Ovary (tissue), 9 donors: ENCODE measurements around the gene PRADC1. TPM values are rescaled to one million over a fixed set of nuclear protein-coding genes. Genes with fewer than 3 reads are reported as not detected.

Experiments
- DNase-seq, 5 donors: peaks; one replicate each; pipeline ENCODE4 v3.0.0-alpha.2; 2019 to 2020
- H3K27ac ChIP-seq, 2 donors: fragments of 200-600 bp; one replicate each; pipeline versions ENCODE4 v1.5.1 to v1.8.0; 2019 to 2022
- H3K27me3 ChIP-seq: fragments of 200-600 bp; one replicate; pipeline ENCODE4 v1.8.0; 2022
- H3K36me3 ChIP-seq: fragments of 200-600 bp; sonication (generic); one replicate; pipeline ENCODE4 v1.5.1; 2019
- H3K4me1 ChIP-seq: one replicate; pipeline ENCODE4 v1.8.1; 2013; ENCODE audit warnings: mild to moderate bottlenecking, moderate library complexity; ENCODE audit not compliant: insufficient read depth
- H3K4me3 ChIP-seq: fragments of 200-600 bp; sonication (generic); one replicate; pipeline ENCODE4 v1.5.1; 2017
- H3K9me3 ChIP-seq, 2 donors: fragments of 200-600 bp in 1 of 2; sonication (generic) in 1 of 2; one replicate each; pipeline versions ENCODE4 v1.5.1 to v1.8.1; 2013 to 2019; ENCODE audit warnings: mild to moderate bottlenecking in 1 of 2, moderate library complexity in 1 of 2
- CTCF ChIP-seq, 3 donors: fragments of 450-650 bp in 2 of 3; fragments of 200-600 bp in 1 of 3; IDR thresholded peaks; one replicate each; pipeline versions ENCODE4 v1.5.1 to v1.8.0; 2016 to 2022; ENCODE audit warnings: antibody characterized with exemption in 3 of 3, mild to moderate bottlenecking in 1 of 3
- EP300 ChIP-seq: sonication (generic); formaldehyde crosslinking; IDR thresholded peaks from one replicate; pipeline ENCODE4 v1.6.1; 2017; ENCODE audit warnings: antibody characterized with exemption
- POLR2A ChIP-seq: fragments of 450-650 bp; IDR thresholded peaks from one replicate; pipeline ENCODE4 v1.6.1; 2017; ENCODE audit warnings: antibody characterized with exemption, mild to moderate bottlenecking, moderate library complexity
- WGBS, 3 donors: extraction: QIAGEN DNeasy Blood & Tissue Kit in 1 of 3; methylation state at CpG; one replicate each; pipeline versions ENCODE4 v1.1.5 to v1.1.7; 2013 to 2017; 5-methylcytosine and 5-hydroxymethylcytosine counted together
- intact Hi-C, 4 donors: fragments of 100-400 bp; cut with DNase I; formaldehyde crosslinking; loops; one replicate each; pipeline versions ENCODE4 v1.11.0 to v1.15.1; 2022 to 2023
- polyA plus RNA-seq, 2 donors: library from polyadenylated mRNA; stranded (reverse); fragments of 200-250 nt in 1 of 2; fragments of 350-450 nt in 1 of 2; fragmentation: Illumina TruSeq in 1 of 2; extraction: RNeasy Lipid Tissue Mini Kit (QIAGEN cat#74804) in 1 of 2; gene quantifications; one replicate each; pipeline ENCODE4 v1.2.3, GENCODE V29; 2013 to 2014
- total RNA-seq, 7 donors: library from RNA; depleted of rRNA in 2 of 7; stranded (reverse); fragments of >200 nt in 2 of 7; fragmentation: NEBNext Ultra II Directional in 3 of 7; extraction: Animal tissue kit (Norgen Biotek cat#: 25700) in 3 of 7; gene quantifications; one replicate each; pipeline versions ENCODE4 v1.1.0 to v1.2.4, GENCODE V29; 2016 to 2023
- donor health status: DM: no; HTN: no; CAD: no; lungs with moderate emphysema.
- donor health status: DM: no; HTN: no; CAD: no.
- donor health status: Bipolar disorder and iron deficiency.
- donor health status: DM: yes; HTN: yes; CAD: no.
- donor health status: DM: no; HTN: no; CAD: no.
- donor health status: DM: yes; HTN: yes; CAD: no.

PRADC1 gene
- total and polyA plus RNA-seq, 9 donors = 7.7 to 19.7 (median 11.8) TPM

DNA sequence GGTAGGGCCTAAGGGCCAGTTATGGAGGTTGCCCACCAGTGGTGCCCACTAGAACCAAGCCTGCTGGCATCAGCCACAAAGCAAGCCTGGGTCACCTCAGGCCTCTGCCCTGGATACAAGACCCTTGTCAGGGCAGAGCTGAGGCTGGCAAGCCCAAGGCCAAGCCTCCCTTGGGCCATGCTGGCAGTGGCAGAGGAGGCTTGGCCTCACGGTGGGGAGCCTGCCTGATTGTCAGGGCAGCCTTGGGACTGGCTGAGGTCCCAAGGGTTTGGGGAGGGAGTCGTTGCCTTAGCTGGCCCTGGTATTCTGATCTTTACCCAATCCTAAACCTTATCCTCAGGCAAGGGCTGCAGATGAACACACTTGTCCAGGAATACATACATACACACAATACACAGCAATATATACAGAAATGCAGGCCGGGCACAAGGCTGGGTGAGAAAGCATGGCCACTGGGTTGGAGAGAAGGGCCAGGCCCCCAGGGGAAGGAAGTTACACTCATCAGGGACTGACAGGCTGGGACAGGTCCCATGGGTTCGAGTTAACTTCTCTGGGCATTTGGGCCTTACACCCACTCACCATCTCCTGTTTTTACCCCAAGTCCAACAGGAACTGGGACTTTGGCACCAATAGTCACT, 22.1 kb upstream of the PRADC1 start:
- Histone ChIP-seq H3K4me3 (no peak overlapping the region), H3K9me3 (no peaks in the 10 kb centered on the region), H3K4me1 (peaks cover 1% of the 10 kb centered on the region), H3K36me3 (no peaks in the 10 kb centered on the region), H3K27ac (no peak overlapping the region), H3K27me3 (no peaks in the 10 kb centered on the region)
- intact Hi-C loops = no loop called here
- 55 to 68% (median 57%) methylated on average over 4 of the region's 4 CpGs for WGBS, 3 donors
- TF ChIP-seq CTCF (IDR thresholded peaks at IDR 0.05) (no peak), POLR2A (no peak), EP300 (no peak)
- no peak for DNase-seq

DNA sequence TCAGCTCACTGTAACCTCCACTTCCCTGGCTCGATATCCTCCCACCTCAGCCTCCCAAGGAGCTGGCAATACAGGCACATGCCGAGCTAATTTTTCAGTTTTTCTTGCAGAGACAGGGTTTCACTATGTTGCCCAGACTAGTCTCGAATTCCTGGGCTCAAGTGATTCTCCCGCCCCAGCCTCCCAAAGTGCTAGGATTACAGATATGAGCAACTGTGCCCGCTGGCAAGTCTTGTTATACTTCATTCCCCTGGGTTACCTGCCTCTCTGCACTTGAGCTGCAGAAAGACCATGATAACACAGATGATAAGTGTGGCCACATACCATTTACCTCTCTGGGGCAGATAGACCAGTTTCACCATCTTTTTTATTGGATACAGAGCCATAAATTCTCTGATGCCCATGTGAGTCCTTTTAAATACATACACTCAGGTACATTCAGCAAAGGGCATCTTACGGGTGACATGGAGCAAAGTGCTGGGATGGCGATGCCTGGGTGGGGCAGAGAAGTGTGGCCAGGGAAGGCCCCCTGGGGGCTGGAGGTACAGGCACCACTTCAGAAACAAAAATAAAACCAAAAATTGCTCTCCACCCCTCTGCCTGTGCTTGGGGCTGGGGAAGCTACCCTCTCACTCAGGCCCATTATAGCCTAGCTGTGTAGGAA, 21.4 kb upstream of the PRADC1 start:
- H3K9me3 ChIP-seq = no peaks in the 10 kb centered on the region
- H3K36me3 ChIP-seq = no peaks in the 10 kb centered on the region
- H3K27ac ChIP-seq = no peak overlapping the region
- H3K4me1 ChIP-seq = peaks cover 3% of the 10 kb centered on the region
- TF ChIP-seq POLR2A (no peak), CTCF (IDR thresholded peaks at IDR 0.05) (no peak), EP300 (no peak)
- H3K4me3 ChIP-seq = no peak overlapping the region
- intact Hi-C loops = no loop called here
- H3K27me3 ChIP-seq = no peaks in the 10 kb centered on the region
- 84 to 89% (median 85%) methylated on average over 7 of the region's 7 CpGs for WGBS, 3 donors
- DNase-seq = no peak

- H3K4me3 ChIP-seq = no peak overlapping the region
- no peak for DNase-seq
- H3K4me1 ChIP-seq = peaks cover 3% of the 10 kb centered on the region
- intact Hi-C loops = no loop called here
- H3K27ac ChIP-seq = no peak overlapping the region
- TF ChIP-seq EP300 = no peak
- TF ChIP-seq POLR2A = no peak
- TF ChIP-seq CTCF (IDR thresholded peaks at IDR 0.05) = no peak
- H3K27me3 ChIP-seq = no peaks in the 10 kb centered on the region
- no peaks in the 10 kb centered on the region for H3K36me3 ChIP-seq
- H3K9me3 ChIP-seq = no peaks in the 10 kb centered on the region
- 66 to 69% (median 66%) methylated on average over 3 of the region's 3 CpGs for WGBS, 3 donors
Observed at GRCh38 chr2:73253901-73254300, 20.9 kb upstream of the PRADC1 start.

DNA sequence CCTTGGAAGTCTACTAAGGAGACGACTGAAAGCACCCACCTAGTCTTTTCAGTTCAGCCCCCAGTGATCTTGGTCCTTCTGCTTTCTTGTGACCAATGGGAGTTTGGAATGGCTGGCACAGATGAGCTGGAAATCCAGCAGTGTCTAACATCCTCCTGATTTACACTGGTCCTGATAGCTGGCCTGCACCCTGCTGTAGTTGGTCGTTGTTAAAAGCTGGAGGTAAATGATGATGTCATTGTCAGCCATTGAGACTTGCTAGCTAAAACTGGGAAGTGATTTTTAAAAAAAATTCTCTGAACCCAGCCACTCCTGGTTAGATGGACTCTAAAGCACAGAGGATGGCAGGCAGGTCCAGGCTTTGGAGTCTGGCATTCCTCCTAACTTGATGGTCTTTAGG, 20.4 kb upstream of the PRADC1 start:
- DNase-seq = no peak

More for the DNA sequence above, 20.4 kb upstream of the PRADC1 start:
- TF ChIP-seq POLR2A (no peak), EP300 (no peak), CTCF (IDR thresholded peaks at IDR 0.05) (no peak)
- intact Hi-C loops = no loop called here
- H3K9me3 ChIP-seq = no peaks in the 10 kb centered on the region
- H3K36me3 ChIP-seq = no peaks in the 10 kb centered on the region
- no peaks in the 10 kb centered on the region for H3K27me3 ChIP-seq
- WGBS, 3 donors = 32 to 35% (median 33%) methylated on average over 2 of the region's 2 CpGs
- H3K4me3 ChIP-seq = no peak overlapping the region
- H3K27ac ChIP-seq = no peak overlapping the region
- peaks cover 3% of the 10 kb centered on the region for H3K4me1 ChIP-seq
